Inferior parietal cortex (tissue), 1 donor: ENCODE data around the gene DIP2C.

Source experiments
- DNase-seq: peaks from one replicate; pipeline ENCODE4 v3.0.0-alpha.2; 2016; ENCODE audit errors: extremely low spot score

Gene DIP2C

GRCh38 chr10:677750-678661 is 11.5 kb downstream of the DIP2C start:
- DNase-seq, result no peak

DNA sequence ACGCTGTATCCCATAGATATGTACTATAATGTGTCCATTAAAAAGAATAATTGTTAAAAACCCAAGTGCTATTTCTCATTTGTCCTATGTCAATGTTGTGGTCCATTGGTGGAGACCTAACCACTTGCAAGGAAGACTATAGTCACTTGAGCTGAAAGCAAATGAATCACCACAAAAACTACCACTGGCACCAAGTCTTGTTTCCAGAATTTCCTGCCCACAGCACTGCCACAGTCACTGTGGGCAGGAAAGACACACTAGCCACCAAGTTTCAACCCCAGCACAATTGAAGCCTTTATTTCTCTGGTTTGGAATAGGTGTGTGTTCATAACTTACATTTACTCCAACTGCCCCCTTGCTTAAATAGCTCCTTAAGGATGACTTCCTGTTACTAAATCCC is 12.4 kb downstream of the DIP2C start:
- no peak for DNase-seq

DNA sequence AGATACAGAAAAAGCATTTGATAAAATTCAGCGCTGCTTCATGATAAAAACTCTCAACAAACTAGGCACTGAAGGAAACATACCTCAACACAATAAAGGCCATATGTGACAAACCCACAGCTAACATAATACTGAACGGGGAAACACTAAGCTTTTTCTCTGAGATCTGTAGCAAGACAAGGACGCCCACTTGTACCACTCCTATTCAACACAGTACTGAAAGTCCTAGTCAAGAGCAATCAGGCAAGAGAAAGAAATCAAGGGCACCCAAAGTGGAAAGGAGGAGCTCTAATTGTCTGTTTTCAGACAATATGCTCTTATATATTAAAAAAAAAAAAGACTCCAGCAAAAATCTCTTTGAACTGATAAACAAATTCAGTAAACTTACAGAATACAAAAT is 13.3 kb downstream of the DIP2C start:
- DNase-seq, result no peak

- no peak for DNase-seq
These were observed 13.9 kb downstream of the DIP2C start for GRCh38 chr10:675532-675931.

GRCh38 chr10:673492-673891 is 16.0 kb downstream of the DIP2C start:
- no peak for DNase-seq

GRCh38 chr10:672992-673391 is 16.5 kb downstream of the DIP2C start:
- DNase-seq, result no peak

DNA sequence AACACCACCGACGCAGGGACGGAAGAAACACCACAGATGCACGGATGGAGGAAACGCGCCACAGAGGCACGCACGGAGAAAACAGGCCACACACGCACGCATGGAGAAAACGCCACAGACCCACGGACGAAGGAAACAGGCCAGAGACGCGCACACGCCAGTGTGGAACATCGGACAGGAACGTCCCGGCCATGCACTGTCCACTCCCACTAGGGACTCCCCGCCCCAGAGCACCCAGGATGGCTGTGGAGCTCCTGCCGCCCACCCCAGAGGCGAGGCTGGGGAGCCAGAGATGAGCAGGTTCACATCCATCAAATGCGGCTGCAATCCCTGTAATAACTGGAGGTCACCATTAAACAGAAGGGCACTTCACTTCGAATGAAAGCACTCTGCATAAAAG is 17.3 kb downstream of the DIP2C start:
- no peak for DNase-seq

GRCh38 chr10:670990-671389 is 18.5 kb downstream of the DIP2C start:
- no peak for DNase-seq

DNA sequence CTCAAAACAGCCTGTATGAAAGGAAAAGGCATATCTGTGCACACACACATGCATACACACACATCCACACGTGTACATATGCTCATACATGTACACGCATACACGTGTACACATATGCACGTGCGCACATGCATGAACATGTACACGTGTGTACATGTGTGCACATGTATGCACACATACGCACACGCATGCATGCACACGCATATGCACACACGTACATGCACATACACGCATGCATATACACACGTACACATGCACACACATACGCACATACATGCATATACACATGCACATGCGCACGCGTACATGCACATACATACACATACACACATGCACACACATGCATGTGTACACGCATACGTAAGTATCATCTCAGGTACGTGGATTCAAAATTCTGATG is 19.4 kb downstream of the DIP2C start:
- no peak for DNase-seq

GRCh38 chr10:668786-669485 is 20.5 kb downstream of the DIP2C start:
- no peak for DNase-seq

DNA sequence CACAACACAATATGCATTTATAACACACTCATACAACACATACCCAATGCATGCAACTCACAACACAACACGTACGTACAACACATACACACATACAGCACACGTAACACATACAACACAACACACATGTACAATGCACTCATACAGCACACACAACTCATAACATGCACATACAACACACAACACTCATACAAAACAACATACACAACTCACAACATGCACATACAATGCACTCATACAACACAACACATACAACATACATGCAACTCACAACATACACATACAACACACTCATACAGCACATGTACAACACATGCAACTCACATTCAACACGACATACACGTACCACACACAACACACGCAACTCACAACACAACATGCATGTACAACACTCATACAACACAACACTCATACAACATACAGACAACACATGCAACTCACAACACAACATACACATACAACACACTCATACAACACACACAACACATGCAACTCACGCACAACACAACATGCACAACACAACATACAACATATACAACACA is 21.8 kb downstream of the DIP2C start:
- DNase-seq, result no peak

GRCh38 chr10:667096-667495 is 22.4 kb downstream of the DIP2C start:
- DNase-seq, result no peak

GRCh38 chr10:666237-667012 is 23.0 kb downstream of the DIP2C start:
- DNase-seq, result no peak

DNA sequence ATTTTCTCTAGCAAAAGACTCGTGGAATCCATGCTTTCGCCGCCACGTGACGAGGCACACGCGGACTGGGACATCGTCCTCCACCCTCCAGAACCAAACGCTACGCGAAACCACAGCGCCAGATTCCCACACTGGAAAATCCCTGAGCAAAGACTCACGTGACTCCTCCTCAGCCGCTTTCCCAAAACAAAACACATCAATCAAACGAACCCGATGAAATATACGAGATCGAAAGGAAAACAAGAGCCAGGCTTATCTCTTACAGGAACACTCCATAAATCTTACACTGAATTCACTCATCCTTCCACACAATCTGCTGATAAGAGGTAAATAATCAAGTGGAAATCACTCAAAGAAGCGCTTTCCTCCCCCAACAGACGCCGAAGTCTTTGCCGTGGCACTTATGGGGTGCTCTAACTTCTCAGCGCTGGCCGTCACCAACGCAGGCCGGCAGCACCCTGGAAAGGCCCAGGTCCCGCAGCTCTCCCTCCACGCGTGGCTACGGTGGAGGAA is 23.8 kb downstream of the DIP2C start:
- DNase-seq, result no peak

- DNase-seq, result no peak
These were observed 24.6 kb downstream of the DIP2C start for GRCh38 chr10:664893-665292.

DNA sequence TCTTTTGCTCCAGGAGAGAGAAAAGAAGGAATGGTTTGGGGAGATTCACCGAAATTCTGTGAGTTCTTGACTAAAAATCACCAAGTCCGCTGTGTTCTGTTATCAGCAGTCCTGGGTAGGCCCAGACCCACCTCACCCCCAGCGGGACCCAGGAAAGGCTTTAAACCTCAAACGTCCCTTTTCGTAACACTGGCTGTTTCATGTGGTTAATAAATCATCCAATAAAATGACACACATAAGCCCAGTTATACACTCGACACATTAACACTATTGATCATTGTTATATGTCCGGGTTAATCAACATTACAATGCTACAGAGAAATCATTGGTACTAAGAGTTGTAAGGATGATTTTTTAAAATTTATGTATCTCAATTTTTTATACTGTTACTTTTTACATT is 25.2 kb downstream of the DIP2C start:
- DNase-seq, result no peak

DNA sequence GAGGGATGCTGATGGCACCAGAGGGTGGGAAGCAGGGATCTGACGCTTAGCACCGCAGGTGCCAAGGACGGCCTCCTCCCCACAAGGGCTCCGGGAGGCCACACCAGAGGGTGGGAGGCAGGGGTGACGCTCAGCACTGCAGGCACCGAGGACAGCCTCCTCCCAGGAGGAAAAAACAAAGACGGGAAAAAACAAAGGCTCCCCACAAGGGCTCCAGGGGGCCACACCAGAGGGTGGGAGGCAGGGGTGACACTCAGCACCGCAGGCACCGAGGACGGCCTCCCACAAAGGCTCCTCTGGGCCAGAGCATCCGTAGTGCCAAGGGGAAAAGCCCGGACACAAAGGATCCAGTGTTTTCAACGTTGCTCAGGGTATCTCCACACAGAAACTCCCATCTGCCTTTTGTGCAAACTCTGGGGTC is 25.6 kb downstream of the DIP2C start:
- peak; percentile 79 for DNase-seq

DNA sequence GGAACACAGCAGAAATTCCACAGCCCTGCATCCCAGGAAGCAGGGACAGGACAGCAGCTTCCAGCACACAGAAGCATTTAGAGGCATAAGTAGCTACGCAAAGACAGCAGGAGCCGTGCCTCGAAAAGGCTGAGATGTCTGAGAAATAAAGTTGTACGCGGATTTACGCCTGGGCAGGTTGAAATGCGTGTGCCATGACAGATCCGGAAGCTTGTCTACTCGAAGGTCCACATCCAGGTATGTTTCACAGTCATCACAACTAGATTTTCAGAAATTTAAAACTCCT is 26.1 kb downstream of the DIP2C start:
- DNase-seq, result no peak

DNA sequence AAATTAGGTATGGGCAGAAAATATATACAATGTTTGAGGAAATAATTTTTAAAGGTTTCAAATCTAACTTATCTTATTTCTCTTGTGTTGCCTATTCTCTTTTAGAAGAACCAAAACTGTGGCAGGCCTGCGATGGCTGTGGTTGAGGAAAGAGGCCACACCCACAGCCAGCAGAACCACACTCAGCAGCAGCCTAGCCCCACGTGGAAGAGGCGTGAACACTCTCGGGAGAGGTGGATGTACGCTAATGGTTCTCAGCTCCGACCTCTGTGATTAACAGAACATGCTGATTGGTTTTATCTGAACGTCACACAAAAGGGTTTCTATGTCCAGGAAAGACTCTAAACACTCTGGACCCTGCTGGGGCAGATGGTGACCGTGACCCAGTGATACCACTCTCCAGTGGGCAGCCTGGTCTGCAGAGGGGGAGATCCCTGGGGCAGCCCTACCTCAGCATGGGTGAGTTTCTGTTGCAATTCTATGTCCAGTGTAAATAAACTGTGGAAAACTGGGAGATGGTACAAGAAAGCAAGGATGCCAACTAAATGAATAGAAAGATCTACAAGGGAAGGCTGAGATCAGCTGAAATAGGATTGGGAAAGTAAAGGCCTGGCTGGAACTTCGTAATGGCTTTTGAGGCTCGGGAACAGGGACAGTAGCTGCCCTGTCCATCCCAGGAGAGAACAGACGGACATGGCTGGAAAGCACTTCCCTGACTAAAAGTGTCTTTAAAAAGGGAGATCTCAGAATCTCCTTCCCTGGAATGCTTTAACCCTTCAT is 26.6 kb downstream of the DIP2C start:
- DNase-seq, result no peak

DNA sequence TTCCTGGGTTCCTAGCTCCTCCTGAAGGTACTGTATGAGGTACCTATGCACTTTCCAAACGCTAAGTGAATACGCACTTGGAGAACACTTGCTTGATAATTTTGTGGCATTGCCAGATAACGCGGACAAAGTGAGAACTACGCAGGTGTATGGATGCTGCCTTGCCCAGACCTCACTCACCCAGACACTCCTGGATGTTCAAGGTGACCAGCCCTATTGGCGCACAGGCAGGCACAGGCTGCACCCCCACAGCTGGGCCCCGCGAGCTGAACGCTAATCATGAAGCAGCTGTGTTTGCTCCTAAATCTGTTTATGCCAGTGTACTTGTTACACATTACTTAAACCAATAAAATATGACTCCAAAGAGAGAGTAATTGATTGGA is 27.3 kb downstream of the DIP2C start:
- DNase-seq, result no peak

DNA sequence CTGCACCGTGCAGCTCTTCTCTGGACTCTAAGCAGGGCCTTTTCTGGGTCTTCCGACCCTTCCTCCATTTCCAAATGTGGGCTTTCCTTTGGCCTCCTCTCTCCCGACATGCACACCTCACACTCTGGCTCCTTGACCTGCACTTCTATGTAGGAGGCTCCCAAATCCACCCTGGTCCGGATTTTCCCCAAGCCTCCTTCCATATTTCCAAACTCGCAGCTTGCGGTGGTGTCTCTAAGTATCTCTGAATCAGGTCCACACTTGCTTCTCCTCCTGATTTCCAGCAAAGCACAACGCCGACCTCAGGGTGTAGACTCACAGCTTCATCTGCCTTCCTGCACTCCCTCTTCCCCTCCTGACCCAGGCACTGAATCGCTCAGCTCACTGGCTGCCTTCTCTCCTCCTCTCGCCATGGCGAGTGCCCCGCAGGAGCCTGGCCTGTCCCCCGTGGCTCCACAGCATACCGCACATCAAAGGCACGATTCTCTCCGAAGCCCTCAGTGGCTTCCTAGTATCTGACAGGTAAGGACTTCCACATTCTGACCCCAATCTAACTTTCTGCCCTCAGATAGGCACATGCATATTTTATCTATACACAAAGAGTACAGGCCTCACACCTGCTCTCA is 27.8 kb downstream of the DIP2C start:
- DNase-seq, result no peak
